Keratinocyte (primary cell): ENCODE results near the gene MSTN.

Source experiments
- EZH2 ChIP-seq: IDR thresholded peaks from one replicate; pipeline ENCODE4 v1.6.1; 2012; ENCODE audit warnings: inconsistent platforms, mild to moderate bottlenecking, low read length, moderate library complexity
- TF ChIP-seq, protein P1 (sequence below), 3 experiments: IDR thresholded peaks in 1 of 3; conservative IDR thresholded peaks in 1 of 3; optimal IDR thresholded peaks in 1 of 3; 2 replicates in 2 of 3; 3 replicates in 1 of 3; pipeline versions ENCODE3 to v1.5.1; 2011; ENCODE audit warnings: low read length in 3 of 3, mild to moderate bottlenecking in 3 of 3, moderate library complexity in 2 of 3, control low read depth in 1 of 3, inconsistent platforms in 1 of 3; ENCODE audit not compliant: insufficient read depth in 2 of 3; ENCODE audit errors: extremely low read depth in 1 of 3

DNA sequence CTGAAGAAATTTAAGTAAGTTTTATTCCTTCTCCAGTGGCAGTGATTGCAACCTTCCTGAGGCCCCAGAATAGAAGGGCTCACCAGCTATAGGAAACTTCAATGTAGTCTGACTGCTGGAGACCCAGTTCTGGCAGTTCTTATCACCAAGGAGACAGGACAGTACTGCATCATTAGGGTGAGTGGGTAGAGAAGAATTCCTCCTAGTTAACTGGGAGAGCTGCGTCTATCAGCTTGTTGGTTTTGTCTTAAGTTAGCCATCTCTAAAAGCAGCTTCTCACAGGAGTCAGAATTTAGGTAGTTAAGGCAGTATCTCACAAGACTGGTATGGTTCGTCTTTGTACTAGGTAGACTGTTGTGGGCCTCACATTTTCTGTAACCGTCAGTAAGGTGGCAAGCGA, 3.3 kb upstream of the MSTN start:
- TF ChIP-seq, protein P1, sequence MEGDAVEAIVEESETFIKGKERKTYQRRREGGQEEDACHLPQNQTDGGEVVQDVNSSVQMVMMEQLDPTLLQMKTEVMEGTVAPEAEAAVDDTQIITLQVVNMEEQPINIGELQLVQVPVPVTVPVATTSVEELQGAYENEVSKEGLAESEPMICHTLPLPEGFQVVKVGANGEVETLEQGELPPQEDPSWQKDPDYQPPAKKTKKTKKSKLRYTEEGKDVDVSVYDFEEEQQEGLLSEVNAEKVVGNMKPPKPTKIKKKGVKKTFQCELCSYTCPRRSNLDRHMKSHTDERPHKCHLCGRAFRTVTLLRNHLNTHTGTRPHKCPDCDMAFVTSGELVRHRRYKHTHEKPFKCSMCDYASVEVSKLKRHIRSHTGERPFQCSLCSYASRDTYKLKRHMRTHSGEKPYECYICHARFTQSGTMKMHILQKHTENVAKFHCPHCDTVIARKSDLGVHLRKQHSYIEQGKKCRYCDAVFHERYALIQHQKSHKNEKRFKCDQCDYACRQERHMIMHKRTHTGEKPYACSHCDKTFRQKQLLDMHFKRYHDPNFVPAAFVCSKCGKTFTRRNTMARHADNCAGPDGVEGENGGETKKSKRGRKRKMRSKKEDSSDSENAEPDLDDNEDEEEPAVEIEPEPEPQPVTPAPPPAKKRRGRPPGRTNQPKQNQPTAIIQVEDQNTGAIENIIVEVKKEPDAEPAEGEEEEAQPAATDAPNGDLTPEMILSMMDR (optimal IDR thresholded peaks at IDR 0.05 in 1 of 3, IDR thresholded peaks at IDR 0.05 in 1 of 3, conservative IDR thresholded peaks at IDR 0.05 in 1 of 3; ENCODE audit: extremely low read depth in 1 of 3, insufficient read depth in 2 of 3, low read length in 3 of 3): no peak
- TF ChIP-seq EZH2: no peak
